GM12801 (cell line): ENCODE measurements around the gene COX7A2.

Source experiments
- CTCF ChIP-seq: IDR thresholded peaks from one replicate; pipeline ENCODE4 v1.5.1; 2011; ENCODE audit warnings: control low read depth; ENCODE audit not compliant: insufficient read length; ENCODE audit errors: extremely low read depth

Gene COX7A2

DNA sequence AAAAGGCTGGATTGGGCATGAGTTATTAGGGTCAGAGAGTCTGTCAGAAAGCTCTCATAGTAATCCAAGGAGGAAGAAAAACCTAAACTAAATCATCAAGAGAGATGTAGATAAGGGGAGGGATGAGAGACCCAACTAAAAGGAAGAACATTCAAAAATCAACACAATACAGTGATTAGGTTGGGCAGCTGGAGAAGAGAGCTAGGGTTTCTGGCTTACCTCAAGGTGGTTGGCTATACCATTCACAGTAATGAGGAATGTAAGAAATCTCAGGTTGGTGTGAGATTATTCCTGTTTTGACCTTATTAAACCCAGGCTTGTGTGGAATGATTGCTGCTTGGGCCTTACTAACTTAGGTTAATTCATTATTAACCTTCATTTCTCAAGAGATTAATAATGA, 6.2 kb upstream of the COX7A2 start:
- no peak for TF ChIP-seq CTCF

GRCh38 chr6:75246386-75246785, 2.8 kb upstream of the COX7A2 start:
- TF ChIP-seq CTCF, result no peak

DNA sequence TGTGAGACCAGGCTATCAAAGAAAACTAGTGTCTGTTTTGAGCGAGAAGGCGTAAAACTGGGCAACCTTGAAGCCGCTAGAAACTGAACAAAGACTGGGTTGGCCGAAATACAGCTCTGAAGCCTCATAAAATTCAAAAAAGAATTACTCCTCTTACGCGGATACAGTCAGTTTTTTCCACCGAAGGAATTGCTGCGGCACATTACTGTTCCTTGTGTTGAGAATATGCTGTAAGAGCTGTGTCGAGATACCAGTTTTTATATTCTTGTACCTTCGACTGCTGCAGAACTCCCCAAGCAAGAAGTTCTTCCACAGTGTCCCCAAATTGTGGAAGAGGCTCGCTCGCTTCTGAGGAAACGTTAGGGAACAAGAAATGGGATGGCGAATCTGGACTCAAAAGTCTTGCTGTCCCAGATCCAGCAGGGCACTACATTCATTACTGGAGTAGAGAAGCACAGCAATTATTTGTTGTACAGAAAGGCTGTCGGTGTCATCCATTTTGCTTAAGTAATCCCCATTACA, 523 bp upstream of the COX7A2 start:
- TF ChIP-seq CTCF, result no peak

- TF ChIP-seq CTCF, result no peak
These were observed 7.0 kb downstream of the COX7A2 start for GRCh38 chr6:75236630-75237029.

DNA sequence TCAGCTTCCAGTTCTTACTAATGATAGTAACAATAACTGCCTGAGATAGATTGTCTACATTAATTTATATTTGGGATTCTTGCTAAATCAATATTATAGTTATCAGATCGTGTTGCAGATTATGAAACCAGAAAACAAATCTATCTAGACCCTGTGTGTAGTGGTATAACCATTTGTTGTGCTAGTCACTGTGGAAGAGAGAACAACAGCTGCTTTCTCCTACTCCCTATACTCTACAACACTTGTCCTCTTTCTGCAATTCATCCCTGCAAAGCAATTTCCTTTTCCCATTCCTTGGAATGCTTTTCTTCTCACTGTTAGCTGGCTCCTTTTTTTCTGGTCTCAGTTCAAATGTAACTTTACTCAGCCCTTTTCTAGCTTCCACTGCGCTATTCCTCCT, 8.3 kb downstream of the COX7A2 start:
- TF ChIP-seq CTCF, result no peak

DNA sequence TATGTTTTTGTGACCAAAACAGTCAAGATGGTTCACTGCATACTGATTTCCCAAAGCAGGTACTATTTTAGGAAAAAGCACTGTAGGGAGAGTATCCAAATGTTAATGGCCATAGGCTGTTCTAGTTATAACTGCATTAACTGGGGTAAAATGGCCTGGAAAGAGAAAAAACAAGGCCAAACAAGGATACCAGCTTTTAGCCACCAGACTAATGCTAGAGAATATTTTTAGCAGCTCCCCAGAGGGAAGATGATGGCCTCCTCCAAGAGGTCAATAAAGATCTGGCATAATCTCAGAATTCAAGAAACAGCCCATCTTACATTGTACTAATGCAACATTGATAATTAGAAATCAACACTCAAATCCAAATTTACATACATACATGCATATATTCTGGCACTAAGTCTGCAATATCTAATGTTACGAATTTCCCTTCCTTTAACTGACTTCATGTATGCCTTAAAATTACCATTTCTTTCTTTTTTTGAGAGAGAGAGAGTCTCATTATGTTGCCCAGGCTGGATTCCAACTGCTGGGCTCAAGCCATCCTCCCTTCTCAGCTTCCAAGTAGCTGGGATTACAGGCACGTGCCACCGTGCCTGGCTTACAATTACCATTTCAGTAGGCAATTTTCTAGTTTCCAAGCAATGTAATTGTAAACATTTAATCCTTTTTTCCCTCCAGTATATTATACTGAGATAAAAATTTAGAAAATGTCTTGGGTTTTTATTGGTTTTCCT, 9.3 kb downstream of the COX7A2 start:
- TF ChIP-seq CTCF, result no peak

- no peak for TF ChIP-seq CTCF
These were observed 10.4 kb downstream of the COX7A2 start for GRCh38 chr6:75233092-75233615.
